Measurements from ENCODE around the gene MAP3K4.
"Not testable (repeated sequence)": the region's sequence is repeated elsewhere in the genome, so short reads cannot be mapped to it uniquely, and the experiment has no call there.

The MAP3K4 gene

DNA sequence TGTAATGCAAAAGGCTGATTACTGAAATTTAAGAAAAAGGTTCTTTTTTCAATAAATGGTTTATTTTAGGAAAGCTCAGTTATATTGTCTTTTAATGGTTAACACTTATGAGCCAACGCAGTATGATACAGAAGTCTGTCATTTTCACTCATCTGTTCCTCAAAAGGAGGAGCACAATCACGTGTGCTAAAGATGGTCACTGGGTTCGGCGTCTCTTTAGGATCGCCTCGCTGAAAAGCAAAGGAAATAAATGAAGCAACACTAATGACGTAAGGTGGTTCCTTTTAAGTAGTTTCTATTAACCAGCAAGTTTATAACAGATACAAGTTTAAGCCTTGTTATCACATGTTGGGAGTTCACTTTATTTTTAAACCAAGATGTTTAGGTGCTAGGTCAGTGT, 125.7 kb downstream of the MAP3K4 start:
- no peak for FAIRE-seq
- no peak for DNase-seq (ENCODE audit: low spot score)

DNA sequence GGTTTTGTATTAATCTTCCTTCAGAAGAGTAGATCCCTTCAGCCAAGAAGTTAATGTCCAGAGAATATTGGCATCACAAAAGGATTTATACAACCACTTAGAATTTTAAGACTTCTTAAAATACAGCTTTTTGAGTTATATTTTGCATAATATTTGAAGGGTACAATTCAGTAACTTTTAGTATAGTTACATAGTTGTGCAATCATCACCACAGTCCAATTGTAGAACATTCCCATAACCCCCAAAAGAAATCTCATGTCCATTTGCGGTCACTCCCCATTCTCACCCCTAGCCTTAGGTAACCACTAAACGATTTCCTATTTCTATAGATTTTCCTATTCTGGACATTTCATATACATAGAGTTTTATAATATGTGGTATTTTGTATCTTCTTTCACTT, 126.4 kb downstream of the MAP3K4 start:
- no peak for FAIRE-seq
- no peak for DNase-seq (ENCODE audit: low spot score)

DNA sequence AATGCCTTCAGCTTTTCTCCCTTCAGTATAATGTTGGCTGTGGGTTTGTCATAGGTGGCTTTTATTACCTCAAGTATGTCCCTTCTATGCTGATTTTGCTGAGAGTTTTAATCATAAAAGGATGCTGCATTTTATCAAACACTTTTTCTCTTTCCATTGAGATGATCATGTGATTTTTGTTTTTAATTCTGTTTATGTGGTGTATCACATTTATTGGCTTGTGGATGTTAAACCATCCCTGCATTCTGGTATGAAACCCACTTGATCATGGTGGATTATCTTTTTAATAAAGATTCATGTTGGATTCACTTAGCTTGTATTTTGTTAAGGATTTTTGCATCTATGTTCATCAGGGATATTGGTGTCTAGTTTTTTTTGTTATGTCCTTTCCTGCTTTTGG, 131.8 kb downstream of the MAP3K4 start:
- not testable (repeated sequence) for DNase-seq (ENCODE audit: low spot score); FAIRE-seq

DNA sequence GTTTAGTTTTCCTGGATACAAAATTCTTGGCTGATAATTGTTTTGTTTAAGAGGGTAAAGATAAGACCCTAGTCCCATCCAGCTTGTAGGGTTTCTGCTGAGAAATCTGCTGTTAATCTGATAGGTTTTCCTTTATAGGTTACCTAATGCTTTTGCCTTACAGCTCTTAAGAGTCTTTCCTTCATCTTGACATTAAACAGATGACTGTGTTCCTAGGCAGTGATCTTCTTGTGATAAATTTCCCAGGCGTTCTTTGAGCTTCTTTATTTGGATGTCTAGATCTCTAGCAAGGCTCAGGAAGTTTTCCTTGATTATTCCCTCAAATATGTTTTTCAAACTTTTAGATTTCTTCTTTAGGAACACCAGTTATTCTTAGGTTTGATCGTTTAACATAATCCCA, 134.0 kb downstream of the MAP3K4 start:
- FAIRE-seq (no peak), DNase-seq (ENCODE audit: low spot score) (no peak)

DNA sequence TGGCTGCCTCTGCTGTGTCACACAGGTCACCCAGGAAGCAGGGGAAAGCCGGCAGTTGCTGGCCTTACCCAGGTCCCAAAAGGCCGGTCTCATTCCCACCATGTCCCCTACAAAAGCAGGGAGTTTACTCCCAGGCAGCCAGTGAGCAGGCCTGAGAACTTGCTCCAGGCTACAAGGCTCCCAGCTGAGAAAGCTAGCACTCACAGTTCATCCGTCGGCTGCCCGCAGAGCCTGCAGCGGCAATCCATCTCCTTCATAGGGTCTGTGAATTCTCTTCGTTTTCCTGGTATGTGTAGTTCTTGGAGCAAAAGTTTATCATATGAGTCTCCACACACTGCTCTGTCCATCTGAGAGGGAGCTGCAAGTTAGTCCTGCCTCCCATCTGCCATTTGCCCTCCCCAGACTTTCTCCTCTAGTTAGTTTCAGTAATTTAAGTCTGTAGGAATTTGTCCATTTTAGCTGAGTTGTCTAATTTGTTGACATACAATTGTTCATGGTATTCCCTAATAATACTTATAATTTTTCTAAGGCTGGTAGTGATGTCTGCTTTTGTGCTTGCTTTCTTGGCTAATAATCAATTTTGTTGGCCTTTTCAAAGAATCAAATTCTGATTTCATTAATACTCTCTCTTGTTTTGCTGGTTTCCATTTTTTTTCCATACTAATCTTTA, 135.6 kb downstream of the MAP3K4 start:
- FAIRE-seq: no peak
- DNase-seq (ENCODE audit: low spot score): no peak

DNA sequence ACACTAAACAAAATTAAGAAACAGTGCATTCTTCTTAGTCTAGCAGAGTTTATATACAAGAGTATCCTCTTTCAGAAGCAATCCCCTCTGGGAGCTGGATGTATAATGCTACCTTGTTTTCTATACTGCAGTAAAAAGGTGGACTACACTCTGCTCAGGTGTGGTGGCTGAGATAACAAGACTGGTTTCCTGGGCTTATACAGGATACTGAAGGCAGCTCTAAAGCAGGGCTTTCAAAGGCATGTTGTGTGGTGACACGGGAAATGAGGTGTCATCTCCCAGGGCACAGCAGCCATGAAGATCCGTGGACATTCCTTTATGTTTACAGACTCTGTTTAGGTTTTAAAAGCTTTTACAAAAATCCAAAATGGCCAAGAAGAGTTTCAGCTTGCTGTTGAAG, 136.7 kb downstream of the MAP3K4 start:
- DNase-seq (ENCODE audit: low spot score) (no peak), FAIRE-seq (no peak)

DNA sequence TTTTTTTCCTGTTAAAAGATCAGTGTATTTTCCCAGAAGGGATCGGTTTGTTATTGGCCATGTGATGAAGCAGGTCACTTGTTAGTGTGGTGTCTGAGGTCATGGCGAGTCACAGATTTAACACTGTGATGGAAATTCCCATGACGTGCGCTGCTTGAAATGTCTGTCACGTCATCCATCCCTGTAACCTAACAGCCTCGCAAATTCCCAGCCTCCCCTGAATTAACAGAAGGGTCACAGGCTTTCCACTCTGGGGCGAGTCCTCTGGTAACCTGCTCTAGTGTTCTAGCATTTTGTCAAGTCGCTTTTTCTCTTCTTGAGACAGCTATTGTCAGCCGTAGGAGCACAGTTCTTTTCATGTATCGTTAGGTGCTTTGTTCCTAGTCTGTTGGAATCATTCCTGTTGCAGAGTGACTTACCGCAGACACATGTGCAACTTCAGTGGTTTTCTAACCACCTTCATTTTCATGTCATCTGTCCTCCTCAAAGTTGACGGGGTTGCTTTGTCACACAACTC, 137.2 kb downstream of the MAP3K4 start:
- no peak for FAIRE-seq
- DNase-seq (ENCODE audit: low spot score): peak; percentile 81

DNA sequence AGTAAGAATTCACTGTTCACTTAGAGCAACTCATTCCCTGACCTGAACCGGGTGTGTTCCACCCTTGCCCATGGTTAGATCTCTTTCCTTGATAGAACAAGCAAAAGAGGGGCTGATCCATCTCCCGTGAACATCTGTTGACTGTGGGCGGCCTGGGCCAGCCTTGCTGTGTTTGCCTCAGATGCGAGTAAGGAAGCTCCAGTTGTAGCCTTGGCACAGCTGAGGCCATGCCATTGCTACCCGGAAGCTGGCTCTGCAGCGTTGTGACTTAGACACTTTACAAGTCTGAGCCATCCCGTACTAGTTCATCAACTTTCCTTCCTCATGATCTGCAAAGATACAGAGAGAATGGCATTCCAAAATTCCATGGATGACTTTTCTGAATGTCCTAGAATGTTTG, 139.0 kb downstream of the MAP3K4 start:
- no peak for FAIRE-seq
- DNase-seq (ENCODE audit: low spot score): no peak

DNA sequence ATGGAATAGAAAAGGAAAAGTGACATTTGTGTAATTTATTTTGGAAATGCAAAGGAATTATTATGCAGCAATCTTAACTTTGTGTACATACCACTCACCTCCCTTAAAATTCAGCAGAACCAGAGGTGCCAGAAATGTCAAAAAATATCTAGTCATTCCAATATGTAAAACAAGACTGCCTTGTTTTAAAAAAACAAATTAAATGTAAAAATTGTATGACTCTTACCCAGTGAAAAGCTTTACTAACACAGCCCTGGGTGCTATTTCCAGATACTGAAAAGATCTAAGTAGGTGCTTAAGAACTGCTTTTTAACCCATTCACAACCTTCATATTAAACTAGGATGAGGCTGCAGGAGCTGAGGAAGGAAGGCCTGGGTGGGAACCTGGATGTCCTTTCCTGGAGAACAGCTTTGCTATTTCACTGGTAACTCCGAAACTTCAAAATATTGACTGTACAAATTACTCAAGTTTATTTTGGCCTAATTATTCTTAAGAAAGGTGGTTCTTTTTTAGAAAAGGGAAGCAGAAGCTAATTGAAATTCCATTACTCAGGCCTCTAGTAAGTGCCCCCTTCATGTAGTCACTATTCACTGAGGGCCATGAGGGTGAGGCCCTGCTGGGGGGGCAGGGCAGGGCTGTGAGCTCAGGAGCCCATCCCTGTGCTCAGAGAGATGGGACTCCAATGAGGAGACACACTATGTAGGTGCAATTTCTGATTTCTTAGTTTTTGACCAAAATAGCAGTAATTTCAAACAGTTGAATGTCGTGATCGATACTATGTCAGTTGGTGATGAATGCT, 139.6 kb downstream of the MAP3K4 start:
- DNase-seq (ENCODE audit: low spot score) (no peak), FAIRE-seq (no peak)

DNA sequence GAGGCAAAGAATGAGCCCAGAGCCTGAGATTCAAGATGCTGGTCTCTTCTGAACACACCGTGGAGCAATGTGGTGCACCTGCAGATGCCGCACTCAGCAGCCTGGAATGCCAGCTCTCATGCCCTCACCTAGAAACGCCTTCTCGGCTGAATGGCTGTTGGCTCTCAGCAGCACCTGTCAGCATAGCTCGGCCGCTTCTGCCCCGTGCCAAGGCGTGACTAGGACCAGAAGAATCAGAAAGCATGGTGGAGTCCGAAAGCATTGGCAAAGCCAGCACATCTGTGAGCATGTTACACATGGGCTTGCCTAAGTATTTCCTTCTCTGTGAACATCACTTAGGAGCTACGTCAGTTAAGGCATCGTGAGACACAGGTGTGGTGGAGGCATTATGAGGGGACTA, 140.8 kb downstream of the MAP3K4 start:
- no peak for FAIRE-seq

DNA sequence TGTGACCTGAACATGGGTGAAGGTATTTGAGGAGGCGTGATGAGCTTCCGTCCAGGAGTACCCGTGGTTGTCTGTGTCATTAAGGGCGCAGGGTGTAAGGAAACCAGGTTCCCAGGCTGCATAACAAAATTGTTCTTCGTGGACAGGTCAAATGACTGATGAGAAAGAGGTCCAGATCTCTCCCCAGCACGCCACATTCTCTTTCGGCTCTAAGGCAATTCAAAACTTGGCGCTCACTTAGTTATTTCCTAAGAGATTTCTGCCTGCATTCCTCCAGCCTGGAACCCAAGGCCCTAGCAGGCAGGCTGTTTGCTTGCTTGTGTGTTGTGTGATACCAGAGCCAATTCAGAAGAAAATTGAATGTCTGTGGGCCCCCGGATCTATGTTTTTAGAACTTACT, 142.4 kb downstream of the MAP3K4 start:
- DNase-seq (ENCODE audit: low spot score) (no peak), FAIRE-seq (no peak)

More for the DNA sequence above, 140.8 kb downstream of the MAP3K4 start:
- DNase-seq (ENCODE audit: low spot score): no peak

DNA sequence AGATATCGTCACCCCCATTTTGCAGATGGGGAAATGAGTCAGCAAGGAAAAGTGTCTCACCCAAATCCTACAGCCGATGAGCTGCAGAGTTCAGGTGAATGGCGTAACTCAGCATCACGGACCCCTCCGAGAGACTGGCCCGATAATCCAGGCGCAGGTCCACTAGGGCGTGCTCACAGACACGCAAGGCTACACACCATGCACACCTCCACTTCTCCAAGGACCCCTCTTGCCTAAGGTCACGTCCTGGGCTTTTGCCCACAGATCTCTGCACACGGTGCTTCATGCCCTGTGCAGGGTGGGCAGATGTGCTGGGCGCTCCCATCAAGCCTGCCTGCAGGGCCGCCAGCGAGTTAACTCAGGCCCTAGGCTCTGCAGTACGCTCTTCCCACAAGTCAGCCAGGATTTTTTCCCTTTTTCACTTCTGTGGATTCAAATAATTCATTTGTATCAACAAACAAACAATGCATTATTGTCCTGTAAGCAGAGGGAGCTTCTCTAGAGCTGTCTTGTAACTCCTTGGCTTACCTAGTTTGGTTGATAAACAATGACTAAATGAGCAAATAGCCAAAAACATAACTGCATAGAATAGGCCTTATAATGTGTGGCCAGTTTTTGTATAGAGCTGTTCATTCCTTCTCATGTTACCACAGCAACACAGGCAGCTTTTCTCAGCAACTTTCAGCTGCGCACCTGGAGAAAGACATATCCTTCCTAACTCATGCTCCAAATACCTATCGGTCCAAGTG, 143.2 kb downstream of the MAP3K4 start:
- DNase-seq (ENCODE audit: low spot score) (no peak), FAIRE-seq (no peak)

DNA sequence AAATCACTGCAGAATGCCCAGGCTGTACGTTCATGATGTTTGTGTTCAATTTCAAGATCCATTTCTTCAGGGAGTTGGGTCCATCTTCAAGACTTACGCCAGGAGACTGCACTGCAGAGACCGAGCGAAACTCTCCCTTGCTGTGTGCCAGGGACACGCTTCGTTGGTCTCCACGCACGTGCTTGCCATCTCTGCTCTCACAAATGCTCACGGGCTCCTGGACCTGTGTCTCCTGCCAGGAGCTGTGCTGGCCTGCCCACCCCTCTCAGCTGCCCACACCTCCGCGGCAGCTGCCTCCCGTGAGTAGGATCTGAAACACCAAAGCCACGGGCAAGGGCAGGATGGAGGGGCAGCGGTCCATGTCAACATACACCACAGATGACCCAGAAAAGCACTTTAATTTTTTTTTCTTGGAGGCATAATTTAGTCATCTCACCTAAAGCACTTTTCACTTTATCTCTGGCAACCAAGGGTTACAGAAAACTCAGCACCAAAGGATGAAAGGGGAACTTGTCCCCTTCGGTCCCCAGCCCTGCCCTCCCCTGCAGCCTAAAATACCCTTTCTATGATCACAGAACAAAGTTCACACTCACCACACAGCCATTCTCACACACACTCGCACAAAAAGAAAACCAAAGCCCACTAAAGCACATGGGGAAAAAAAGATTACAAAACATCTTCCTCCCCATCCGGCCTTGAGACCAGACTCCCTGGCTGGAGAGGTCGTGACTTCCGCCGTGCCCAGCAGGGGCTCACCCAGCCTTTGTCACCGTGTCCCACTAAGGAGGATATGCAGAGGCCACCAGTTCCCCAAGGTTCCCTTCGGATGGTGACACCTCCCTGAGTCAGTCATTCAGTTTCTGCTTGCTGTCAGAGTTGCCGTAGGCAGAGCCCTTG, 144.4 kb downstream of the MAP3K4 start:
- no peak for DNase-seq (ENCODE audit: low spot score)
- no peak for FAIRE-seq

DNA sequence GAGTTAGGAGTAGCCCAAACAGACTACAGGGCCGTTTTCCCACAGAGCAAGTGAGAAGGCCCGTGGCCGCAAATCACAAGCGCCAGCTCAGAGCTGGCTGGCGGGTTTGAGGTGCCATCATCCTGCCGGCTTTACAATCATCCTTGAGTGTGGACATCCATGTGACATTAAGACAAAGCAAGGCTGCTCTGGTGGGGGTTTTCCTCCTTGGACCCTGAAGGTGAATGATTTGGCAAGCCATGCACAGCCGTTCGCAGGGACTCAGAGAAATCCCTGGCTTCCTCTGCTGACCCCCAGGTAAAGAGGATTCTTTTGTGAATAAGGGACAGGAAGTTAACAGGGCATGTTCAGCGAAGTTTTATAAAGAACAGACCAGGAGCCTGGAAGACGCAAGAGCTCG, 145.1 kb downstream of the MAP3K4 start:
- no peak for DNase-seq (ENCODE audit: low spot score)
- FAIRE-seq: no peak

DNA sequence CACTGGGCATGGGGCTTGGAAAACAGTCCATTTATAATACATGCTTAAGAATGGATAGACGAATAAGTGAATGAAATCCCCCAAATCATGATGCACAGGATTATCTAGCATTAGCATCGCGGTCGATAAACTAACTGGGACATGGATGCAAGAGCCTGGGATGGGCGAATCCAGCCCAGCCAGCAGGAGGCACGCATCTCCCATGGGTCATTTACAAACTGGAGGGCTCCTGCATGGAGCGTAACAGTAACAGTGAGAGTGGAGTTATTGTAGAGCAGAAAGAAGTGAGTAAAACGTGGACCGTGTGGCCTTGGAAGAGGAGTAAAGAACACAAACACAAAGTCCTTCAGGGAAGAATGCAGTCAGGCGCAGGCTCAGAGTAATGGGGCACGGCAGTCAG, 145.8 kb downstream of the MAP3K4 start:
- FAIRE-seq (no peak), DNase-seq (ENCODE audit: low spot score) (no peak)

DNA sequence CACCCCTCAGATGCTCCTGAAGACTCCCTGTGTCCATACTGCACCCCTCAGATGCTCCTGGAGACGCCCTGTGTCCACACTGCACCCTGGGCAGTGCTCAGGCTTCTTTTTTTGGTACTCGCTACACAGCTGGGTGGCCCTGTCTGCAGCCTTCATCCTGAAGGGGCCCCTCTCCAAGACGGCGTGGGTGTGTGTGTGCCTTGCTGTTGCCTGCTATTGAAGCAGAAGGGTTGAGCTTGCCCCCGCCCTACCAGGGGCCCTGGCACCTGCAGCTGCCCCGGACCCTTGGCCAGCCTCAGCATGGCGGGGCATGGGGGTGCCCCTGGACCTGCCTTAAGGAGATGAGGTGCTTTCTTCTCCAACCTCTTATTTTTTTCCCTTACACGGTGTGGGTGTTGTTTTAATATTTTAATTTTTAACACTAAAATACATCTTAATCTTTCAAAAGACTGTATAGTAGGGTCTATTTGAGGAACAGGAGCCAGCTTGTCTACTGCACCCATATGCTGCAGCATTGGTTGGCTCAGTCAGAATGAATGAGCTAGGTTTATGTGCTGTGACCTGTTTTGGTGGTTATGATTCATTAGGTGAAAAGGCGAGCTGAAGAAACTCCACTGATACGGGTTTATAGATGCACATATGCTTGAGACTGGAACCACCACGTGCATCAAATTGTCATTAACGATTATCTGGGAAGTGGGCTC, 146.4 kb downstream of the MAP3K4 start:
- FAIRE-seq: peak; percentile 42

DNA sequence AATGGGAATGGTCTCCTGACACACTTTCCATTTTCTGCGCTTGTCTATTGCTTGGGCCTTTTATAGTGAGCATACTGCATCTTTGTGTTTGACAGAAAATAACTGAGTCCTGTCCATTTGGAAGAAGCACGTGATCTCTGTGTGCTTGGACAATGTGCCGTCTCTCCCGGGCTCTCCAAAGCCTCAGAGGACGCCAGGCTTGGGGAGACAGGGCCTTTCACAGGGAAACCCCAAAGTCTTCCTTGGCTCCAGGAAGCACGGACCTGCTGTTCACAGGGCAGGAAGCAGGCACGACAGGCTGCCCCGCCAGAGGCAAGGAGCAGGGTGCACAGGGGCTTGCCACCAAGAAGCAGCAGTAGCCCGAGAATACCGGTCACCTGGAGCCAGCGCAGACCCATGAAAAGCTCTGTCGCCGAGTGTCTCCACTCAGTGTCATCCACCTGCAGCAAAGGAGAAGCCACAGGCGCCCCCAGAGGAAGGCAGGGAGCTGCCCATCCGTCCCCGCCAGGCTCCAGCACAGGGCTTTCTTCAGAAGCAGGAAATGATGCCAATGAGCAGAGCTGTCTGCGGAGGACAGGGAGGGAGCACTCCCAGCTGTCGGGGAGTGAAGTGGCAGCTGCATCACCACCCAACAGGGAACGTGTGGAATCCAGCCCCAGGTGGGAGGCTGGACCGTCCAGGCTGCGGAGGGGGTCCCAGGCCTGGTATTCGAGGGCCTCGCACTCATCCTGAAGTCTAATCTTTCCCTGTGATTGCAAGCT, 147.2 kb downstream of the MAP3K4 start:
- no peak for DNase-seq (ENCODE audit: low spot score)

More for the DNA sequence above, 146.4 kb downstream of the MAP3K4 start:
- peak; percentile 37 for DNase-seq (ENCODE audit: low spot score)

DNA sequence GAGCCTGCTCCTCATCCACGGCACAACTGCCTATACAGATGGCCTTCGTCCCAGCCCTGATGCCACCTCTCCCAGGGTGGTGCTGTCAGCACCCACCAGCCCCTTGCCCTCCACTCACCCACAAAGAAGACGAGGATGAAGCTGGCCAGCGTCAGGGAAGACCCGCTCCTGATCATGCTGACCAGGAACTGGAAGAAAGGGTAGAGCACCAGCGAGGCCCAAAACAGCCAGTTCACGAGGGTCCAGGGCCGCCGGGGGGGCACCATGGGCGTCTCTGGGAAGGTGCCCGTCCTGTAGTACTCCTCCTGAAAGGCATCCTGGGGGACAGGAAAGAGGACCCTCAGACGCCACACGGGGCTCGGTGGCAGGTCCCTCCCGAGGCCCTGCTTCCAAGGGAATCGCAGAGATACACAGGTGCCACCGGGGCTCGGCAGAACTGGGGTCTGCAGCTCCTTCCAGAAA, 147.8 kb downstream of the MAP3K4 start:
- DNase-seq (ENCODE audit: low spot score): no peak
- FAIRE-seq: no peak

More for the DNA sequence above, 147.2 kb downstream of the MAP3K4 start:
- no peak for FAIRE-seq

DNA sequence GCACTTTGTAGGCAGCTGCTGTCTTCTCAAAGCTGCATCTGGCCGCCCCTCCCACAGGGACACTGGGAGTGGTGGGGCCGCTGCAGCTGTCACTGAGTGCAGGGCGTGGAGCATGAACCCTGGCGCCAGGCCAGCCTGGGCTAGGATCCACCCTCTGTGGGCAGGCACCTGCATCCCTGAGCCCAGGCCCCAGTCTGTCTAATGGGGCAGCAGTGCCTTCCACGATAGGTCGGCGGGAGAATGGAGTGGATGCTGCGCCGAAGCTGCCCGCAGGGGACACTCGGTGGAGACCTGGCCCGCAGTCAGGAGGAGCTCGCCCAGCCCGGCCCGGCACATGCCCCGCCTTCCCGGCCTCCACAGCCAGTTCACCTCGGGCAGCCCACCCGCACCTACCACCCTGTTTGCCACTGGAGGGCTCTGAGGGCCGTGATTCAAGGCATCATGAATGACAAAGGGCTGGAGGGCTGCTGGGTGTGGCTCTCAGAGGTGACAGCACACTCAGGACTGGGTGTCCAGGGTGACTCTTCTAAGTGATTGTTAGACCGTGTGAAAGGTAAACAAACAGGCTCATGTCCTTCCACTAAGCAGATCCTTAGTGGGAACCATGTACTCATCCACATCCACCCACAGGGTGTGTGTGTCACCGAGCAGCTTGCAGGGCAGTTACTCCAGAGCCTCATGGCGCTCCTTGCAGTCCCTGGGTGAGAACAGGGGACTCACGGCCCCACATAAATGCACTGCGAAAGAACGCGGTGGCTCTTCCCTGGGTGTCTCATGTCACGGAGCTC, 148.4 kb downstream of the MAP3K4 start:
- peak; percentile 54 for DNase-seq (ENCODE audit: low spot score)

More for the DNA sequence above, 148.4 kb downstream of the MAP3K4 start:
- no peak for FAIRE-seq

Data from RCC 7860 (cell line).